Body of pancreas (tissue), 4 donors: Measurements from ENCODE around the gene CCL25.

Experiments
- POLR2A ChIP-seq, 3 donors: fragments of 450-650 bp; IDR thresholded peaks; one replicate each; pipeline ENCODE4 v1.6.1; 2016; ENCODE audit warnings: antibody characterized with exemption in 3 of 3, mild to moderate bottlenecking in 2 of 3
- TF ChIP-seq, protein P1 (sequence below), 7 experiments: fragments of 450-650 bp in 4 of 7; fragments of 200-600 bp in 3 of 7; sonication (generic) in 3 of 7; IDR thresholded peaks; one replicate each; pipeline ENCODE4 v1.5.1; 2016 to 2019; ENCODE audit warnings: antibody characterized with exemption in 7 of 7

- TF ChIP-seq, protein P1, sequence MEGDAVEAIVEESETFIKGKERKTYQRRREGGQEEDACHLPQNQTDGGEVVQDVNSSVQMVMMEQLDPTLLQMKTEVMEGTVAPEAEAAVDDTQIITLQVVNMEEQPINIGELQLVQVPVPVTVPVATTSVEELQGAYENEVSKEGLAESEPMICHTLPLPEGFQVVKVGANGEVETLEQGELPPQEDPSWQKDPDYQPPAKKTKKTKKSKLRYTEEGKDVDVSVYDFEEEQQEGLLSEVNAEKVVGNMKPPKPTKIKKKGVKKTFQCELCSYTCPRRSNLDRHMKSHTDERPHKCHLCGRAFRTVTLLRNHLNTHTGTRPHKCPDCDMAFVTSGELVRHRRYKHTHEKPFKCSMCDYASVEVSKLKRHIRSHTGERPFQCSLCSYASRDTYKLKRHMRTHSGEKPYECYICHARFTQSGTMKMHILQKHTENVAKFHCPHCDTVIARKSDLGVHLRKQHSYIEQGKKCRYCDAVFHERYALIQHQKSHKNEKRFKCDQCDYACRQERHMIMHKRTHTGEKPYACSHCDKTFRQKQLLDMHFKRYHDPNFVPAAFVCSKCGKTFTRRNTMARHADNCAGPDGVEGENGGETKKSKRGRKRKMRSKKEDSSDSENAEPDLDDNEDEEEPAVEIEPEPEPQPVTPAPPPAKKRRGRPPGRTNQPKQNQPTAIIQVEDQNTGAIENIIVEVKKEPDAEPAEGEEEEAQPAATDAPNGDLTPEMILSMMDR (IDR thresholded peaks at IDR 0.05), result no peak
- no peak for TF ChIP-seq POLR2A (IDR thresholded peaks at IDR 0.05)
These were observed 41.2 kb downstream of the CCL25 start for GRCh38 chr19:8093740-8094139.
